HG02759 (cell line): Measurements from ENCODE around the gene AHRR.
A peak's percentile ranks its signal among the peaks of the same experiment; 100 is the strongest.
"Not testable (repeated sequence)": the region's sequence is repeated elsewhere in the genome, so short reads cannot be mapped to it uniquely, and the experiment has no call there.

Source experiments
- ATAC-seq: cut with Tn5 transposase; IDR thresholded peaks from one replicate; pipeline ENCODE4 v1.9.1; 2021; ENCODE audit warnings: mild to moderate bottlenecking, moderate library complexity; ENCODE audit not compliant: unreplicated experiment

AHRR gene

DNA sequence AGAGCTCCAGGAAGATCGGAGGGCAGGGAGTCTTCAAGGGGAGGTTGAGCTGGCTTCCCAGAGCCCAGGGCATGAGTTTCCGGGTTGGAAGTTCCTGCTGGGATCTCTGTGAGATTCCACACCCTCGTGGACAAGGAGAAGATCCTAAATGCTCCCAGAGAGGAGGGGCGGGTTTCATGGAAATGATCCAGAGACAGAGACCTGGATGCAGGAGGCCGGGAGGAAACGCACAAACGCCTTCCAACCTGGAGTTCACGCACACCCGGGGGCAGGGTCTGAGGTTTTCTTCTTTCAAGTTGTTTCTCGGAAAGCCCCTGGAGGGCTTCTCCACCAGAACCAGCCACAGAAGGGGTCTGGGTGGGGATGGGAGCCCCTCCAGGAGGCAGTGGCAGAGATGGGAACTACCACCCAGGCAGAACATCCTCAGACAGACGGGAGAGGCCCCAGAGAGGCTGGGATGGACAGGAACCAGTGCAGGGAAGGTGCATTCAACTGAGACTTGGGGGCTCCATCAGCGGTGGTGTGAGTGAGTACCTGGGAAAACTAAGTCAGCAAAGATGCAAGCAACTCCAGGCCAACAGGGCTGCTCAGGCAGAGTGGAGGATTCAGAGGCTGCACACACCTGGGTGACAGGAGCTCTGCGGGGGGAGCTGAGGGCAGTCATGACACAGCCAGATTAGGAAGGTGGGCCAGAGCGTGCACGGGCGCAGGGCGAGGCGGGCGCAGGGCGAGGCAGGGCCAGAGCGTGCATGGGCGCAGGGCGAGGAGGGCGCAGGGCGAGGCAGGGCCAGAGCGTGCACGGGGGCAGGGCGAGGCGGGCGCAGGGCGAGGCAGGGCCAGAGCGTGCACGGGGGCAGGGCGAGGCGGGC, 69.3 kb downstream of the AHRR start:
- no peak for ATAC-seq

DNA sequence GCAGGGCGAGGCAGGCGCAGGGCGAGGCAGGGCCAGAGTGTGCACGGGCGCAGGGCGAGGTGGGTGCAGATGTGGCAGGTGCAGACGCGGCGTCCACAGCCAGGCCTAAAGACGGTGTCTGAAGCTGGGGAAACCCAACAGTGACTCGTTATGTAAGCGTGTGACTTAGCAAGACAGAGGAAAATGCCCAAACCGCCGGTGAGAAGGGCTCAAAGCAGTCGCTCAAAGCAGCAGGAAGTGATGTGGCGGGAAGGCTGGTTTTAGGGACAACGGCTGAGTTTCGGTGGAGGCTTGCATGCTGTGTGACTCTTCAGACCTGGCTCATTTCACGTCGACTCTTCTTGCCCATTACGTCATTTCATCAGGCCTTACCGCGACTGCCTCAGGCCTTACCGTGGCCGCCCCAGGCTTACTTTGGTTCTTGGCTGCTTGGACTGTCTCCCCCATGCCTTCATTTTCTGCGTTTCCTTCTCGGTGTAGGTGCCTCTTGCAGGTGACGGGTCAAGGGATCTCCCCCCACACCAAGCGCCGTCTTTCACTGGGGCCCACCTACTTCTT, 71.0 kb downstream of the AHRR start:
- ATAC-seq, result peak; percentile 80

DNA sequence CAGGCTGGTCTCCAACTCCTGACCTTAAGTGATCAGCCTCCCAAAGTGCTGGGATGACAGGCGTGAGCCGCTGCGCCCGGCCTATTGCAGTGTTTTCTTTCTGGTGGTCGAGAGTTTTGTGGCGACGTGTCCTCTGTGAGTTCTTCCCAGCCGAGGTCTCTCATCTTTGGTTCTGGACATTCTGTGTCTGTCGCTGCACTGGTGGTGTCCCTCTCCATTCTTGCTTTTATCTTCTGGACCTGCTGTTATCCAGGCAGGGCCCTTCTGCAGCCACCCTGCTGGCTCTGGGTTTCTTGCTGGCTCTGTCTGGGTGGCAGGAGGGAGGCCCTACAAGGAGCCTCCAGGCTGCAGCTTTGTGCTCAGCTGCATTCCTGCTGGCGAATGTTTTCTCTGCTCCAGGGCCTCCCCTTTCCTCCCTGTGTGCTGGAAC, 72.3 kb downstream of the AHRR start:
- no peak for ATAC-seq

DNA sequence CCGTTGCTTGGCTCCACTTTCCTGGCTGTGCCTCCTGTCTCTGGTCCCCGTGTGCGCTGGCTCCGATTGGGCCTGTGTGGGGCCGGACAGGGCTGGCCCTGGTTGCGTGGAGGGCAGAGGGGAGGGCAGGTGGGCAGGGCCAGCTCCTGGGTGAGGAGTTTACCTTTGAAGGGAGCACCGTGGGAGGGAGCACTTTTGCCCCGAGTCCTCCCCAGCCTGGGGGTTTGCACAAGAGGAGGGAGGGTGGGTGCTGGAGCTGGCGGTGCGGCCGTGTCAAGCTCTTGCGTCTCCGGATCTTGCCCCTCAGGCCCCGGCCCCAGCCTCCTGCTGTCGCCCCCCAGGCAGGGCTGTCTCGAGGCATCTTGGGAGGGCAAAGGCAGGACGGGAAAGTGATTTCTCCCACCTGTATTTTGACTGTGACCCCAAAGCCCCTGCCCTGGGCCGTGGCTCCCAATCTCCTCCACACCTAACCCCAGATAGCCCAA, 73.2 kb downstream of the AHRR start:
- no peak for ATAC-seq

DNA sequence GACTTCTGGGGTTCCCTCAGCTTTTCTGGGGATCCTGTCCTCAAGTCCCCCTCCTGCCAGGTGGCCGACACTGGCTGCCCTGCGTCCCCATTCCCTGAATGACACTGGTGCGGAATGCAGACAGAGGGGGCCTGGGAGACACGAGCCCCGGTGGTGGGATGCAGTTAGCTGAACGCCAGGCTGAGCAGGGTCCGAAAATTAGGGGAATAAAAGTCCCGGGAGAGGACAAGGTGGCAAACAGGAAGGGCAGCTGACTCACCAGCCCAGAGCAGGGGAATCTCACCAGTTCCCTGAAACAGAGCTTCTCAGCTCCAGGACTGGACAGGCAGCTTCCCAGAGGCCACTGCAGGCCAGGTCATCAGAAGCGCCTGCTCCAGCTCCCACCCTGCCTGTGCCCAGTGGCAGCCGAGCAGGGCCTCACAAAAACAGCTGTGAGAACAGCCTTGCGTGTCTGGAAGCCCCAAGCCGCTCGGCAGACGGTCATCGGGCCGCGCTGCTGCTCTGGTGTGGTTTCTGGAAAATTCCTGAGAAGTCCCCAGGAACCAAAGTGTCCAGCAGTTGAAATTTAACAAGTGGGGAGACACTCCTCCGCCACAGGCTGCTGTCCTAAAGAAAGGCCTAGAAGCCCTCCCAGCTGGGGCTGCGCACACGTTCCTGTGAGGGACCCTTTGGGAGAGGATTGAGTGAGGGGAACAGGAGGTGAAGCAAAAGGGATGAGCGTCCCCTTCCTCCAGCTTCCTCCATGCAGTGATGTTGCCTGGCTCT, 73.8 kb downstream of the AHRR start:
- ATAC-seq, result no peak

DNA sequence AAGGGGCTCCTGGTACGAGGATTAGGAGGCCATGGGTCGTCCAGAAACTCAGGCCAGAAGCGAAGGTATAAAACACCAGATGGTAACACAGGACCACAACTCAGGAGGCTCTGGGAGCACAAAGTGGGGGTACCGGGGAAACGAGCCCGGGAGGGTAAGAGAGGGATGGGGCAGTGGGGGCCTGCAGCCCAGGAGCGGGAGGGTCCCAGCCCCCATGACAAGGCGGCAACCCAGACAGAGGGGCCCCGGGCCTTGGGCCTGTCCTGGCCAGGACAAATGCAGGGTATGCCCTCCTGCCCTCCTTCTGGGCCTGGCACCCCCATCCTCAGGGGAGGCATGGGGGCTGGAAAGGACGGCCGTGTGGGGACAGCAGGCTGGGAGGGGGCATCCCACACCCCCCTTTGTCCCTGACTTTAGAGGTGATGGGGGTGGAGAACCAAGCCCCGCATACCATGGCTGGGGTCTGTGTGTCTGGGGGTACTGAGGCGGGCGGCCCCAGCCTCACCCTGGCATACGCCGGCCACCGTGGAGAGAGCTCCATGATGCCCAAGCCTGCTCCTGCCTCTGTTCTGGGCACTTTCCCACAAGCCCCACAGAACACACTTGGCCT, 74.5 kb downstream of the AHRR start:
- no peak for ATAC-seq

DNA sequence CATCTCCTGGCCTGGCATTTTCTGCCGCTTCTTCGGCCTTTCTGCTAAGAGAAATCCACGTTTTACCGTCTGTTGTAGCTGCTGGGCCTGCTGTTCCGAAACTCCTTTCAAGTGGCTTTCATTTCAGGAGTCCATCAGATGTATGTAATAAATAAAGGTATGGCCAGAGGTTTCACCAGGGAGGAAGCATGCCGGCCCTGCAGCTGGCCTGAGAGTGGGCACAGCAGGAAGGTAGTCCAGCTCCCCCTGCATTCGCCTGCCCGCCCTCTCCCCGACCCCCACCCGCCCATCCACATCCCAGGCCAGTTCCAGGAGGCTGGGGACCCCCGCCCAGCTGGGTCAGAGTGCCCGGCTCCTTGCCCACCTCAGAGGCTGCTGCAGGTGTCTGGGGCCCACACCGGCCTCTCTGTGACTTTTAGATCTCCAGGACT, 75.0 kb downstream of the AHRR start:
- ATAC-seq, result no peak

DNA sequence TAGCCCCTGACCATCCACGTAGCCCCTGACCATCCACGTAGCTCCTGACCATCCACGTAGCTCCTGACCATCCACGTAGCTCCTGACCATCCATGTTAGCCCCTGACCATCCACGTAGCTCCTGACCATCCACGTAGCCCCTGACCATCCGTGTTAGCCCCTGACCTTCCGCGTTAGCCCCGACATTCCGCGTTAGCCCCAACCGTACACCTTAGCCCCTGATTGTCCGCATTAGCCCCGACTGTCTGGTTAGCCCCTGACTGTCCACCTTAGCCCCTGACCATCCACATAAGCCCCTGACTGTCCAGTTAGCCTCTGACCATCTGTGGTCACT, 76.6 kb downstream of the AHRR start:
- ATAC-seq, result not testable (repeated sequence)

DNA sequence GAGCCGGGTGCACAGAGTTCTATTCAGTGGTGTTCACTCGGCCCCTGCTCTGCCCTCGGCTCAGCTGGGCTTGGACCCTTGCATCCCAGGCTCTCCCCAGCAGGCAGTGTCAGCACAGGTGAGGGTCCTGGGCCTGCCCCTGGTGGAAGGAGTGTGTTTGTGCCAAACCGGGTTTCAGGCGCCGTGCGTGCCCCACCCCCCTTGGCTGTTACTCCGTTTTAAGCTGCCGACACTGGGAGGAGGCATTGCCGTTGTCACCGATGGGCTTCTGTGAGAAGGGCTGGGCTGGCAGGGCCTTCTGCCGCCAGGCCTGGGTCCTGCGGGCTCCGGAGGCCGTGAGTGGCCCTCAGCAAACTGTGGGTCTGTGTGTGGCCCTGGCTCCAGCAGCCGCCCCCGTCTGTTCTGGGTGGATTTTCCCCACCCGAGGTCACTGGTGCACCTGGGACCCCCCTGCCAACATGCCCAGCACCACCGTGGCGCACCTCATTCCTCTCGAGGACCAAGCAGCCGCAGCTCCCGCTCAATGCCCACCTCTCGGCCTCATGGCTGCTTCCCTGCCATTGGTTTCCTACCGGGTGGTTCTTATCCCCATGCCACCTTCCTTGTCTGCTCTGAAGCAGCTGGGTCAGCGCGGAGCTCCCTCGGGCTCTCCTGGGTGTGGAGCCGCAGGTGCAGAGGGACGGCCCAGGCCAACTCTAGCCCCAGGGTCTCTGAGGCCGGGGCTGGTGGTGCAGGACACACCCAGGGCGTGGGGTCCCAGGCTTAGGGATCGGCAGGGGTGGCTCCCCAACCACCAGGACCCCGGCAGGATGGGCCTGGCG, 77.2 kb downstream of the AHRR start:
- ATAC-seq, result no peak

DNA sequence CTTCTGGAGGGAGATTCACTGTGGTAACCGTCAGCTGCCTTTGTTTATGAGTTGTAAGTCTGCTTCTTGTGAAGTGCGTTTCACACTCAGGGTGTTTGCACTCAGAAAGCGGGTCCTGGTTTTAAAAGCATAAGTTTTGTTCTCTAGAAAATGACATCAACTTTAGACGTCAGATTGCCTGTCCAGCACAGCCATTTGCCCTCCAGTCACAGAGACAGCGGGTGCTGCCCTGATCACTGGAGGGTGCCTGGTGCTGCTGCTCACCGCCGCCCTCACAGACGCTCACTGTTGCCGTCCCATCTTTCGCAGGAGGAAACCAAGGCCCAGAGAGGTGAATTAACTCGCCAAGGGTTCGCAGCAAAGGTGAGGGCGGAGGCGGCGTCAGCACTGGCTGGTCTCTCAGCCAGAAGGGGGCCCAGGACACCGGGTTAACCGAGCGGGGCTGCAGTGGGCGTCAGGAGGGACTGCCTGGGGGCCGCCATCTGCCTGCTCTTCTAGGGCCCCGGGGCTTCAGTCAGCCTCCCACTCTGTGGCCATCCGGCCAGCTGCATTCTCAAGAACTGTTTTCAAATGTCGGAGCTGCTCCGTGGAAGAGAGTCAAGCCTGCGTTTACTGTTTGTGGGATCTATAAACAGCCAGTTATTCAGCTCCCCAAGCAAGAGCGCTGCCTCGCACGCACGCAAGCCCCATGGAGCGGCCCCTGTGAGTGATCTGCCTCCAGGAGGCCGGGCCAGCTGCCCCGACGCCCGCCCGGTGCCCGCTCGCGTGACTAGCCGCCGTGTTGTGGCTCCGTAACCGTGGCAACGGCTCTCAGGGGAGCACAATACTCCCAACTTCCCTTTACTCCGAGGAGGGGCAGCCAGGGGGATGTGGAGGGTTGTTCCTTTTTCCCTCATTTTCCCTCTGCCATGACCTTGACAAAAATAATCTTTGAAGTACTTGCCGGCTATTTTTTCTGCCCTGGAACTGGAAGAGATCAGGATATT, 78.1 kb downstream of the AHRR start:
- ATAC-seq, result peak; percentile 81

DNA sequence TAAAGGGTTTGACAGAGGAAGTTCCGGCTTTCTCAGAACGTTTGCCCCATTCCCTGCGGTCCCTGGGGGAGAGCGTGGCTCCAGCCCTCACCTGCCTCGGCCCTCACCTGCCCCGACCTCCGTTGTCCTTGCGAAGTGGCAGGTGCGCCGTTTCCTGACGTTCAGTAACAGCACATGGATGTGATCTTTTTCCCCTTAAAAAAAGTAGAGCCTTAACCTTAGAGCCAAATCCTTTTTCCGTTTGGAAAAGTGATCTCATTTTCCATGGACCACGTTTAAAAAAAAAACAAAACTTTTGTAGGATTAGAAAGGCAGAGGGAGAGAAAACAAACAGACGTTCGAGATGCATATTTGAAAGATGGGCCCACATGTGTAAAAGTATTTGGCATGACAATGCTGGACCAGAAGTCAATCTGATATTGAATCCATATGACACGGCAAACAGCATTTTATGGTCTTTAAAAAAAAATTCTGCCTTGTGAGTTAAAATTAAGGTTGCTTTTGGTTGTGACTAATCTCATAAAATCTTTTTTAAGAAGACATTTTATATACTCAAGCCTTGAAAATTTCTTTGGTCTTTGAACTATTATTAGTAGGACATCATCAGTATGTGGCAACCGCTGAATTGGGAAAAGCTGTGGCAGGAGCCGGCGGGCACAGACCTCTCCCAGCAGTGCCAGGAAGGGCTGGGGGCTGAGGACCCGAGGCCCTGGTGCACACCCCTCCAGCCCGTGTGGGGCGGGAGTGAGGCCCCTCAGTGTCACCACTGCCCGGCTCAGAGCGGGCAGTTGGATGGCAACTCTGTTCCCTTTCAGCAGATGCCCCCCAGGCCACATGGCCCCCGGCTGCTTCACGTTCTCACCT, 79.0 kb downstream of the AHRR start:
- ATAC-seq, result peak; percentile 23

DNA sequence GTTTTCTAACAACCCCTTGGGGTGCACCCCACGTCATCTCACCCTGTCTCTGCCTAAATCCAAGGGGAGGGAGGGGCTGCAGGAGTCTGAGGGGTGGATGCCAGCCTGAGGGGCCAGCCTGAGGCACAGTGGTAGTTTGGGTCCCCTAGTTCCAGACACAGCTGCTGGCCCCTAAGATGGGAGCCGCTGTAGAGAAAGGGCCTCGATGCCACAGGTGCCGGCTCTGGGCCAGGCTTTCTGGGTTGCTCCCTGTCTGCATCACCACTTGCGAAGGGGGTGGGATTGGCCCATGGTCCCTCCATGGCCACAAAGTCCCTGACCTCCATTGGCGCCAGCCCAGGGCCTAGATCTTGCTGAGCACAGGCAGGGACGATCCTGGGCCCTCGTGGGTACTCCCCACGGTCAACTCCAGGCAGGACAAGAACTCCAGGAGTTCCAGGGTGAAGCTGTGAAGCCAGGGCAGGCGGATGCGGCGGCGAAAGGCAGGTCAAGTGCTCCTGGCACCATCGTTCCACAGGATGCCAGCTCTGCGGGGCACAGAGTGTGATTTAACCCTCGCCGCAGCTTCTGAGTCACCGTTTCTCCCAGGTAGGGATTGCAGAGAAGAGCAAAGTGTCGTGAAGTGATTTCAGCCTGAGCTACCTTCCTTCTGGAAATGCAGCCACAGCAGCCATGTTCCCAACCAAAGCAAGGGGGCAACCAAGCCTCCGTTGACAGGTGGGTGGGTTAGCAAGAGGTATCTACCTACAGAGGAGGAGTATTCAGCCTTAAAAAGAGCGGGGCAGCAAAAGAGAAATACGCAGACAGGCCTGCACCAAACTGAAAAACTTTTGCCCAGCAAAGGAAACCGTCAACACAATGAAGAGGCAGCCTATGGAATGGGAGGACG, 79.9 kb downstream of the AHRR start:
- ATAC-seq, result no peak

DNA sequence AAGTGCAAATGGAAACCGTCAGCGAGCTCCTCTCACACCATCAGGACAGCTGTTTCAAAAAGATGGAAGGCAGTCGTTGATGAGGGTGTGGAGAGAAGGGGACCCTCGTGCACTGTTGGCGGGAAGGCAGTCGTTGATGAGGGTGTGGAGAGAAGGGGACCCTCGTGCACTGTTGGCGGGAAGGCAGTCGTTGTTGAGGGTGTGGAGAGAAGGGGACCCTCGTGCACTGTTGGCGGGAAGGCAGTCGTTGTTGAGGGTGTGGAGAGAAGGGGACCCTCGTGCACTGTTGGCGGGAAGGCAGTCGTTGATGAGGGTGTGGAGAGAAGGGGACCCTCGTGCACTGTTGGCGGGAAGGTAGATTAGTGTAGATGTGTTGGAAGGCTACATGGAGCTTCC, 80.7 kb downstream of the AHRR start:
- ATAC-seq, result not testable (repeated sequence)

DNA sequence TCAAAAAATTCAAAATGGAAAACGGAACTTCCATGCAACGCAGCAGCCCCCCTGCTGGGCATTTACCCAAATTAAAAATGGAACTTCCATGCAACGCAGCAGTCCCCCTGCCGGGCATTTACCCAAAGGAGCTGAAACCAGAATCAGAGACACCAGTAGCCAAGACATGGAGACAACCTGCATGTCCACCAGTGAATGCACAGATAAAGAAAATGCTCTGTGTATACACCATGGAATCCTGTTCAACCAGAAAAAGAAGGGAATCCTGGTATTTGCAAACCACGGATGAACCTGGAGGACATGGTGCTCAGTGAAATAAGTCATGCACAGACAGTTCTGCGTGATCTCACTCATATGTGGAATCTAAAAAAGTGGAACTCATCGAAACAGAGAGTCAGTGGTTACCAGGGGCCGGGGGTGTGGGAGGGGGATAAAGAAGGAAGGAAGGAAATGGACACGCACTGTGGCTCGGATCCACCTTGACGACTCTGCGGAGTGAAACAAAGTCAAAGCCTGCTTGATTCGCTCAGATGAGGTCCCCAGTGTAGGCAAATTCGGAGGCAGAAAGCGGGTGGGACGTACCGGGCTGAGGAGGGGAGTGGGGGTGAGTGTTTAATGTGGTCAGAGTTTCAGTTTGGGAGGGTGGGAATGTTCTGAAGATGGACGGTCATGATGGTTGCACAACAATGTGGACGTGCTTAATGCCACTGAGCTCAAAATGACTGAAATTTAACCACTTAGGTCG, 81.3 kb downstream of the AHRR start:
- ATAC-seq, result peak; percentile 60

DNA sequence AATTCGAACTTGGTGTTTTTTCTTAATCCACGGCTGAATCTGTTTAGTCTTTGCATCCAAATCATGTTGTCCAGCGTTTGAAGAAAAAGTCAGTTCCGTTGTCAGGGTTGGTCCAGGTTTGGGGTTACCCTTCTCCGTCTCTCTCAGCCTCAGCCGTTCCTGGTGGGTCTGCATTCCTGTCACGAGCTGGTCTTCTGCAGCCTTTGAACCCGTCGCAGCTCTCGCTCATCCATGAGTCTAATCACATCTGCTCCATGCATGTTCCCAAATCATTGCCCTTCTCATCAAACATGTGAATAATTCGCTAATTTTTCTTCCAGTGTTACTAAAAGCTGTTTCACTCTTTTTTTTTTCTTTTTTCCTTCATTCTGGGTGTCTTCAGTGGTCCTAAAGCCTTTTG, 82.5 kb downstream of the AHRR start:
- ATAC-seq, result no peak

DNA sequence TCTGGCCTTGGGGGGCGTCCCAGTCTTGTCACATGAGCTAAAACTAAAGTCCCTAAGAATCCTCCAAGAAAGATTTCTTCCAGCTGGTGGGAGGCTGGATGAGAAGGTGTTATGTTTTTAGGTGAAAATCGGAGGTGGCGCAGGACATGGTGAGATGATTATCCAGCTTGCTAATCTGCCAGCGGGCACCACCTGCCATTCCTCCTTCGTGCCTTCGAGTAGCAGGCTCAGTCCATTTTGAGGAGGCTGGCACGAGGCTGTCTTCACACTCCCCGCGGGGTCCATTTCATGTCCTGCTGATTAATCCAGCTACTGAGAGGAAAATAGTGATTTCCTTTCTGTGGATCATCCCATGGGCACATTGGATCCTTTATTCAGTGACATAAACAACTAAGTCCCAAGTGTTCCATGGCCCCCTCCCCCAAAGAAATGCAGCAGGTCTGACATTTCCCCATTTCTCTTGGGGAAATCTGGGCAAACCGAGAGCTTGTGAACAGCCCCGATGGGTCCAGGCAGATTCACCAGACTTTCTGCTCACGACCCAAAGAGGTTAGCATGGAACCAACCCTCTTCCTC, 83.2 kb downstream of the AHRR start:
- no peak for ATAC-seq
